Effector memory CD4-positive, alpha-beta T cell (primary cell): ENCODE data around the gene MAP2K6.

Experiments
- DNase-seq, 3 donors: peaks; one replicate each; pipeline ENCODE4 v3.0.0-alpha.2; 2020
- H3K27ac ChIP-seq: 2 replicates; pipeline ENCODE4 v1.7.0; 2013; ENCODE audit warnings: mild to moderate bottlenecking, low read length, moderate library complexity; ENCODE audit not compliant: insufficient read depth, poor library complexity, severe bottlenecking
- H3K27me3 ChIP-seq: replicated peaks from 2 replicates; pipeline ENCODE4 v1.7.0; 2013; ENCODE audit warnings: mild to moderate bottlenecking, low read length; ENCODE audit not compliant: insufficient read depth, control insufficient read depth, poor library complexity, severe bottlenecking
- H3K36me3 ChIP-seq: 2 replicates; pipeline ENCODE4 v1.7.0; 2013; ENCODE audit warnings: mild to moderate bottlenecking, low read length, moderate library complexity; ENCODE audit not compliant: control insufficient read depth, insufficient read depth
- H3K4me1 ChIP-seq: 2 replicates; pipeline ENCODE4 v1.7.0; 2013; ENCODE audit warnings: low read length, mild to moderate bottlenecking; ENCODE audit not compliant: control insufficient read depth, insufficient read depth, poor library complexity, severe bottlenecking
- H3K4me3 ChIP-seq: 2 replicates; pipeline ENCODE4 v1.7.0; 2013; ENCODE audit warnings: low read length, low read depth, mild to moderate bottlenecking; ENCODE audit not compliant: insufficient read depth, poor library complexity, severe bottlenecking
- H3K9me3 ChIP-seq: 2 replicates; pipeline ENCODE4 v1.7.0; 2013; ENCODE audit warnings: mild to moderate bottlenecking, low read length, moderate library complexity; ENCODE audit not compliant: control insufficient read depth
- total RNA-seq, 3 donors: gene quantifications; one replicate each; lab custom pipeline; 2026; lab: John Stamatoyannopoulos, UW

MAP2K6 gene
- total RNA-seq, result 37.6 to 45.6 (median 38.8) reads per million in 3 donors

DNA sequence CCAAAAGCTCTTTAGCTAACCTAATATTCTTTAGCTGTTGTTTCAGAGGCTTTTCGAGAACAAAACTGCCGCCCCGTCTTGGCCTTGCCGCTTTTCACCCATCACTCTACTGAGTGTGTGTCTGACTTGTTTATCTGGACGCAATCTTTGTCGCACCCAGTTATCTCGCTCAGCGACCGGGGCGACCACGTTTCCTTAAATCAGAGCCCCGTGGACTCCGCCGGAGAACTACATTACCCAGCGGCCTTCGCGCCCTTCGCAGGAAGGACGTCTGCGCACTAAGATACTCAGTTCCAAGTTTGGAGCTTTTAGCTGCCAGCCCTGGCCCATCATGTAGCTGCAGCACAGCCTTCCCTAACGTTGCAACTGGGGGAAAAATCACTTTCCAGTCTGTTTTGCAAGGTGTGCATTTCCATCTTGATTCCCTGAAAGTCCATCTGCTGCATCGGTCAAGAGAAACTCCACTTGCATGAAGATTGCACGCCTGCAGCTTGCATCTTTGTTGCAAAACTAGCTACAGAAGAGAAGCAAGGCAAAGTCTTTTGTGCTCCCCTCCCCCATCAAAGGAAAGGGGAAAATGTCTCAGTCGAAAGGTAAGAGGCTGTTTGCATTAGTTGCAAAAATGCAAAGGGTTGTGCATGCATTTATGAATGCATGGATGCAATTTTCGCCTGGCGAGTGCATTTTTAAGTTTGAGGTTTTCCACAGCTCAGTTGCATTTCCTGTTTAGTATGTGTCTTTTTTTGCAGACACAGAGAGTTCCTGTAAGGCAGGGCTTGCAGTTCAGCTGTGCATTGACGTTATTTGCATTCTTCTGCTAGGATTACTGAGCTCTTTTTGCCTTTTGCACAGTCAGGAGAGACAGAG is at the start of gene MAP2K6:
TSS of gene MAP2K6 (plus strand) at position 290 of the 867 bp plus-strand sequence. CDS start at position 578, 288 bp downstream.
- H3K36me3 ChIP-seq, result no peaks in the 10 kb centered on the region
- H3K4me3 ChIP-seq, result peak within 1 kb of the TSS; percentile 55
- H3K4me1 ChIP-seq, result peaks cover 13% of the 10 kb centered on the region
- H3K9me3 ChIP-seq, result no peaks in the 10 kb centered on the region
- DNase-seq, result peak; percentile 46 to 66 (median 65)
- H3K27ac ChIP-seq, result peak within 1 kb of the TSS; percentile 33
- H3K27me3 ChIP-seq, result no peaks in the 10 kb centered on the region

DNA sequence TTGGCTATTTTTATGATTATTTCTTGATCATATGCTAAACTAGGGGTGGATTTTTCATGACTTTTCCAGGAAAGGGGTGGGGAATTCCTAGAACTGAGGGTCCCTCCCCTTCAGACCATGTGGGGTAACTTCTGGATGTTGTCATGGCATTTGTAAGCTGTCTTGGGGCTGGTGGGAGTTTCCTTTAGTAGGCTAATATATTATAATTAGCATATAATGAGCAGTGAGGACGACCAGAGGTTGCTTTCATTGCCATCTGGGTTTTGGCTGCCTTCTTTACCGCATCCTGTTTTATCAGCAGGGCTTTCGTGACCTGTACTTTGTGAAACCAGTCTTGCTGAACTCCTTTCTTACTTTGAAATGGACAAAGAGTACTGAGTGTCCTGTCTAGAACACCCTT is 47.2 kb upstream of the MAP2K6 start:
- no peaks in the 10 kb centered on the region for H3K4me1 ChIP-seq
- H3K9me3 ChIP-seq, result no peaks in the 10 kb centered on the region
- no peak overlapping the region for H3K27ac ChIP-seq
- H3K27me3 ChIP-seq, result no peaks in the 10 kb centered on the region
- no peaks in the 10 kb centered on the region for H3K36me3 ChIP-seq
- H3K4me3 ChIP-seq, result no peak overlapping the region
- no peak for DNase-seq

DNA sequence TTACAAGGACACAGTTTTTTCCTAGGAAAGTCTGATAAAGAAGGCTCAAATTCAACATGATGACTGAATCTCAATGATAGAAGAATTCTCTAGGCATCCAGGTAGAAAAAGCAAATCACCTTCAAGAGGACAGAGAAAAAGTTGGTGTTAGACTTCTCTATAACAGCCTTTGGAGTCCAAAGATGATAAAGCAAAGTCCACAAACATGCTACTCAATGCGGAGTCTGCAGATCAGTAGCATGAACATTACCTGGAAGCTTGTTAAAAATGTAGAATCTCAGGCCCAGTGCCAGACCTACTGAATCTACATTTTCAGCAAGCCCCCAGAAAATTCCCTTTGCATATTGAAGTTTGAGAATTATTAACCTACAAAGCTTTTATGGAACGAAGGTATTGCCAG is 41.4 kb upstream of the MAP2K6 start:
- Histone ChIP-seq H3K27me3 (no peaks in the 10 kb centered on the region), H3K36me3 (no peaks in the 10 kb centered on the region), H3K9me3 (no peaks in the 10 kb centered on the region), H3K27ac (no peak overlapping the region), H3K4me3 (no peak overlapping the region), H3K4me1 (no peaks in the 10 kb centered on the region)
- DNase-seq, result no peak

DNA sequence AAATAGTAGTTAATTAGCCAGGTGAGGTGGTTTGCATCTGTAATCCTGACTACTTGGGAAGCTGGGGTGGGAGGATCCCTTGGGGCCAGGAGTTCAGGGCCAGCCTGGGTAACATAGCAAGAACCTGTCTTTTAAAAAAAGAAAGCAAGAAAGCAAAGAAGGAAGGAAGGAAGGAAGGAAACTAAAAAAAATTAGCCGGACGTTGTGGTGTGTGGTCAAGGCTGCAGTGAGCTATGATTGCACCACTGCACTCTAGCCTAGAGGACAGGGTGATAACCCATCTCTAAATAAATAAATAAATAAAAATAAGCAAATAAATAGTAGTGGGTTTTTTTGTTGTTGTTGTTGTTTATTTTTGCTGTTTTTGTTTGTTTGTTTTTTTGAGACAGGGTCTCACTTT is 39.3 kb upstream of the MAP2K6 start:
- Histone ChIP-seq H3K27ac (no peak overlapping the region), H3K9me3 (no peaks in the 10 kb centered on the region), H3K4me3 (no peak overlapping the region), H3K27me3 (no peaks in the 10 kb centered on the region), H3K36me3 (no peaks in the 10 kb centered on the region), H3K4me1 (no peaks in the 10 kb centered on the region)
- no peak for DNase-seq

DNA sequence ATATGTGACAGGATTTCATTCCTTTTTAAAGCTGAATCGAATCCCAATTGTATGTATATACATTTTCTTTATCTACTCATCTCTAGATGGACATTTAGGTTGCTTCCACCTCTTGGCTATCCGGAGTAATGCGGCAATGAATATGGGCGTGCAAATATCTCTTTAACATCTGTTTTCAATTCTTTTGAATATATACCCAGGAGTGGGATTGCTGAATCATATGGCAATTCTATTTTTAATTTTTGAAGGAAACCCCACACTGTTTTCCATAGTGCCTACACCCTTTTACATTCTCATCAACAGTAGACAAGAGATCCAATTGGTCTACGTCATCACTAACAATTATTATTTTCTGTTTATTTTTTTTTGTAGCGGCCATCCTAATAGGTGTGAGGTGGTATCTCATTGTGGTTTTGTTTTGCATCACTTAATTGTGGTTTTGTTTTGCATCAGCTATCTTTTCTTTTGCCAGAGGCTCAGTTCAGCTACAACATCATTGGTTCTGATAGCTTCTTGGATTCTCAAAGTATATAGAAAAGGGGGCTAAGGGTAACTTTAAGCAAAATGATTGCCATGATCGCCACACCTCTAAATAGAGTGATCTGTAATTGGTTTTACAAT is 25.6 kb upstream of the MAP2K6 start:
- Histone ChIP-seq H3K27me3 (peaks cover 8% of the 10 kb centered on the region), H3K4me1 (no peaks in the 10 kb centered on the region), H3K27ac (no peak overlapping the region), H3K4me3 (no peak overlapping the region), H3K36me3 (no peaks in the 10 kb centered on the region), H3K9me3 (no peaks in the 10 kb centered on the region)
- DNase-seq, result no peak

DNA sequence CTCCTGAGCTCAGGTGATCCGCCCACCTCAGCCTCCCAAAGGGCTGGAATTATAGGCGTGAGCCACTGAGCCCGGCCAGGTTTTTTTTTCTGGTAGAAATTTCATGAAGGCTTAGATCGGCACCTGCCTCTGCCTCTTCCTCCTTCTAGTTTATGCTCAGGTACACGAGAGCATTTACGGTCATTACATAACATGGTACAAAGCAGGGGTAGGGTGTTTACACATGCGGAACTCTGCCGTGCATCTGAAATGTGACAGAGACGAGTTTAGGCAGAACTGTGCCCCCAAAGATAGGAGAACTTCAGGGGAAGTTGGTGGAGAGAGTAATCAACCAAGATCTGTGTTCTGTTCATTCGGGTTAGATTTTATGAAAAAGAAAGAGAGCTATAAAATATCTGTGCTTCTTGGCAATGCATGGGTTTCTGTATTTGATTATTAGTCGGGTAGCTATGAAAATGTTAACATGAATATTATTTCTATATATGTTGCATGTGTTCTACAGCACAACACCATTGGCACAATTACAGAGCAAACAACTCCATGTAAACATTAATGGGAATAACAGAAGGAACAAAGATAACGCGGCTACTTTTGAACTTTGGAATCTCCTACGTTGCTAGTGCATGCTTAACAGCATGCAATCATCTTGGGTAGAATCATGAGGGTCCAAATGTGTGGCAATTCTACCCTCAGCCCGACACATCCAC is 23.5 kb upstream of the MAP2K6 start:
- no peak overlapping the region for H3K27ac ChIP-seq
- H3K4me3 ChIP-seq, result no peak overlapping the region
- H3K27me3 ChIP-seq, result peaks cover 8% of the 10 kb centered on the region
- DNase-seq, result no peak
- no peaks in the 10 kb centered on the region for H3K4me1 ChIP-seq
- no peaks in the 10 kb centered on the region for H3K36me3 ChIP-seq
- H3K9me3 ChIP-seq, result no peaks in the 10 kb centered on the region

DNA sequence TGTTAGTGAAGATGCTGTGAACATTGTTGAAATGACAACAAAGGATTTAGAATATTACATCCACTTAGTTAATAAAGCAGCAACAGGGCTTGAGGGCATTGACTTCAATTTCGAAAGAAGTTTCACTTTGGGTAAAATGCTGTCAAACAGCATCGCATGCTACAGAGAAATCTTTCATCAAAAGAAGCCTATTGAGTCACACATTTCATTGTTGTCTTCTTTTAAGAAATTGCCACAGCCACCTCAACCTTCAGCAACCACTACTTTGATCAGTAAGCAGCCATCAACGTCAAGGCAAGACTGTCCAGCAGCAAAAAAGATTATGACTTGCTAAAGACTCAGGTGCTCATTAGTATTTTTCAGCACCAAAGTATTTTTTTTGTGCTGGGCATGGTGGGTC is 13.2 kb upstream of the MAP2K6 start:
- Histone ChIP-seq H3K36me3 (no peaks in the 10 kb centered on the region), H3K9me3 (no peaks in the 10 kb centered on the region), H3K27ac (no peak overlapping the region), H3K4me1 (no peaks in the 10 kb centered on the region), H3K27me3 (no peaks in the 10 kb centered on the region), H3K4me3 (no peak overlapping the region)
- DNase-seq, result no peak

DNA sequence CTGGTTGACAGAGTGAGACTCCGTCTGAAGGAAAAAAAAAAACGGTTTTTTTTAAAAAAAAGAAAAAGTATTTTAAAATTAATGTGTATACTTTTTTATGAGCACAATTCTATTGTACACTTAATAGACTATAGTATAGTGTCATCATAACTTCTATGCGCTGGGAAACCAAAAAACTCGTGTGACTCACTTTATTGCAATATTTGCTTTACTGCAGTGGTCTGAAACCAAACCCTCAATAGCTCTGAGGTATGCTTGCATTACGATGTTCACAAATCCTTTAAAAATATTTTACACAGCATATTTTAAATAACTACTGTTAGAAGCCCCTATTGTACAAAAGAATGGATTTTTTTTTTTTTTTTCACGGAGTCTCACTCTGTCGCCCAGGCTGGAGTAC is 12.4 kb upstream of the MAP2K6 start:
- H3K36me3 ChIP-seq, result no peaks in the 10 kb centered on the region
- H3K4me1 ChIP-seq, result no peaks in the 10 kb centered on the region
- no peaks in the 10 kb centered on the region for H3K27me3 ChIP-seq
- no peak overlapping the region for H3K27ac ChIP-seq
- H3K9me3 ChIP-seq, result no peaks in the 10 kb centered on the region
- DNase-seq, result no peak
- no peak overlapping the region for H3K4me3 ChIP-seq

DNA sequence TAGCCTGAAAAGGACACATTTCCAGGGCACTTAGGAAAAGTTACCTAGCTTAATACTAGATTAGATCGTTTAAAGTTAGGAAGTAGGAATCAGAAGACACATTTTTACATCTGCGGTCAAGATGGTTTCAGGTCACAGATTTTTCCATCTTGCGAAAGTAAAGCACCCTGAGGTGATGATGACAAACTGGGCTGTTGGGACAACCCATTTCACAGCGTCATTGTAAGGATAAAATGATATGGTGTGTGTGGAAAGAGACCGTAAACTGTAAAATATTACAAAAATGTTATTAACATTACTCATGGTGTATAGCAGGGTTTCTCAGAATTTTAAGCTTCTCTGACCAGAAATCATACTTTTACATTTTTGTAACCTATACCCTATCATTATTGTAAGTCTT is 10.1 kb upstream of the MAP2K6 start:
- H3K27ac ChIP-seq, result no peak overlapping the region
- no peak for DNase-seq

DNA sequence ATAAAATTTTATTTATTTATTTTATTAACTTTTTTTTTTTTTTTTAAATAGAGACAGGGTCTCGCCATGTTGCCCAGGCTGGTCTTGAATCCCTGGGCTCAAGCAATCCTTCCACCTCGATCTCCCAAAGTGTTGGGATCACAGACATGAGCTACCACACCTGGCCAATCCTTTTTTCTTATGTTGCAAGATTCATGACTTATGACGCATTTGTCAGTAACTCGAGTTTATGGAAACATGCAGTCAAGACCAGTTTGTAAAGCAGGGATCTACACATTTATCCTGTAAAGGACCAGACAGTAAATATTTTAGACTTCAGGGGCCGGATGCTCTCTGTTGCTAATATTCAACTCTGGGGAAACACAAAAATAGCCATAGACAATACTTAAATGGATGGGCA is 9.4 kb upstream of the MAP2K6 start:
- Histone ChIP-seq H3K36me3 (no peaks in the 10 kb centered on the region), H3K4me1 (no peaks in the 10 kb centered on the region), H3K27me3 (no peaks in the 10 kb centered on the region), H3K9me3 (no peaks in the 10 kb centered on the region), H3K4me3 (no peak overlapping the region), H3K27ac (no peak overlapping the region)
- no peak for DNase-seq

More for the DNA sequence above, 10.1 kb upstream of the MAP2K6 start:
- Histone ChIP-seq H3K36me3 (no peaks in the 10 kb centered on the region), H3K4me1 (no peaks in the 10 kb centered on the region), H3K9me3 (no peaks in the 10 kb centered on the region), H3K4me3 (no peak overlapping the region), H3K27me3 (no peaks in the 10 kb centered on the region)
